Nephron (organoid): ENCODE results near the gene ATP2B3.

Experiments
- H3K27ac Mint-ChIP-seq, 3 experiments: 2 replicates each; pipeline ENCODE4 v1.8.0; 2020; ENCODE audit warnings: mixed read lengths in 3 of 3, mild to moderate bottlenecking in 2 of 3, moderate library complexity in 1 of 3
- H3K27me3 Mint-ChIP-seq: 2 replicates; pipeline ENCODE4 v1.8.0; 2021; ENCODE audit warnings: low read depth, mild to moderate bottlenecking, moderate library complexity, mixed read lengths
- H3K36me3 Mint-ChIP-seq: 2 replicates; pipeline ENCODE4 v1.8.0; 2020; ENCODE audit warnings: low read depth, mixed read lengths
- H3K4me1 Mint-ChIP-seq: 2 replicates; pipeline ENCODE4 v1.8.0; 2020; ENCODE audit warnings: mixed read lengths
- H3K4me3 Mint-ChIP-seq, 3 experiments: 2 replicates each; pipeline ENCODE4 v1.8.0; 2020; ENCODE audit warnings: mild to moderate bottlenecking in 3 of 3, mixed read lengths in 3 of 3, moderate library complexity in 2 of 3
- H3K9me3 Mint-ChIP-seq: 2 replicates; pipeline ENCODE4 v1.8.0; 2020; ENCODE audit warnings: mixed read lengths
- TF ChIP-seq, protein P1 (sequence below), 3 experiments: fragments of 200-600 bp; sonication (generic); IDR thresholded peaks; one replicate each; pipeline ENCODE4 v1.5.0; 2021; ENCODE audit warnings: antibody characterized with exemption in 3 of 3; ENCODE audit not compliant: unreplicated experiment in 3 of 3

ATP2B3 gene

DNA sequence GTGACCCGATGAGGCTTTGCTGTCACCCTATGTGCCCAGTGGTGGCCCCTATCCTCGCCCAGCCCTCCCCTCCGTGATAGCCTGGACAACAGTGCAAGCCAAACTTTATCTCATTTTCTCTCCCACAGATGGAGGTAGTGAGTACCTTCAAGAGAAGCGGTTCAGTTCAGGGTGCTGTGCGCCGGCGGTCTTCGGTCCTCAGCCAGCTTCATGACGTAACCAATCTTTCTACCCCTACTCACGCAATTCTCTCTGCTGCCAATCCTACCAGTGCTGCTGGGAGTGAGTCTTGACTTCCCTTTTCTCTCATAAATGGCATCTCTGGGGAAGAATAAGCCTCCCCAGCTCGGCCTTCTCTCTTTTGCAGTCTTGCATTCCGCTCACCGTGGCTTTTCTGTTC lies 52.0 kb downstream of the ATP2B3 start:
- Mint-ChIP-seq H3K9me3 (peaks cover 2% of the 10 kb centered on the region), H3K27ac (no peak overlapping the region), H3K36me3 (no peaks in the 10 kb centered on the region), H3K27me3 (peaks cover 10% of the 10 kb centered on the region), H3K4me1 (no peaks in the 10 kb centered on the region), H3K4me3 (no peak overlapping the region)
- TF ChIP-seq, protein P1, sequence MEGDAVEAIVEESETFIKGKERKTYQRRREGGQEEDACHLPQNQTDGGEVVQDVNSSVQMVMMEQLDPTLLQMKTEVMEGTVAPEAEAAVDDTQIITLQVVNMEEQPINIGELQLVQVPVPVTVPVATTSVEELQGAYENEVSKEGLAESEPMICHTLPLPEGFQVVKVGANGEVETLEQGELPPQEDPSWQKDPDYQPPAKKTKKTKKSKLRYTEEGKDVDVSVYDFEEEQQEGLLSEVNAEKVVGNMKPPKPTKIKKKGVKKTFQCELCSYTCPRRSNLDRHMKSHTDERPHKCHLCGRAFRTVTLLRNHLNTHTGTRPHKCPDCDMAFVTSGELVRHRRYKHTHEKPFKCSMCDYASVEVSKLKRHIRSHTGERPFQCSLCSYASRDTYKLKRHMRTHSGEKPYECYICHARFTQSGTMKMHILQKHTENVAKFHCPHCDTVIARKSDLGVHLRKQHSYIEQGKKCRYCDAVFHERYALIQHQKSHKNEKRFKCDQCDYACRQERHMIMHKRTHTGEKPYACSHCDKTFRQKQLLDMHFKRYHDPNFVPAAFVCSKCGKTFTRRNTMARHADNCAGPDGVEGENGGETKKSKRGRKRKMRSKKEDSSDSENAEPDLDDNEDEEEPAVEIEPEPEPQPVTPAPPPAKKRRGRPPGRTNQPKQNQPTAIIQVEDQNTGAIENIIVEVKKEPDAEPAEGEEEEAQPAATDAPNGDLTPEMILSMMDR (IDR thresholded peaks at IDR 0.05; ENCODE audit: unreplicated experiment in 3 of 3): no peak

DNA sequence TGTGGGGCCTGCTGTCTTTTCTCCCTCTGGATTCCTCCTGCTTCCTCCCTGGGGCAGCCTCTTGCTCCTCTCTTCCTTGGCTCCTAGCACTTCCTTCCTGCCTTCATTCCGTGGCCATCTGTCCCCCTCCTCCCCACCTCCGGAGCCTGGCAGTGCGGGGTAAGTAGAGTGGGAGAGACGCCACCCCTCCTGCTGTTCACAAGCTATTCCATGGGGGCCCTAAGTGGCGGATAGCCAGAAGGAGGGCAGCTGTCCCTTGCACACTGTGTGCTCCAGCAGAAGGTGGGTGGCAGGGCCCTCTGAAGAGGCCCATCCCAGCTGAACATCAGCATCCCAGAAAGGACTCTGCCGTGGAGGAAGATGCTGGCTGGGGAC lies 54.1 kb downstream of the ATP2B3 start:
- TF ChIP-seq, protein P1 (IDR thresholded peaks at IDR 0.05; ENCODE audit: unreplicated experiment in 3 of 3): no peak
- H3K9me3 Mint-ChIP-seq: peaks cover 6% of the 10 kb centered on the region
- no peaks in the 10 kb centered on the region for H3K36me3 Mint-ChIP-seq
- H3K4me1 Mint-ChIP-seq: peaks cover 9% of the 10 kb centered on the region
- H3K27ac Mint-ChIP-seq: no peak overlapping the region
- H3K4me3 Mint-ChIP-seq: no peak overlapping the region
- H3K27me3 Mint-ChIP-seq: peaks cover 10% of the 10 kb centered on the region

DNA sequence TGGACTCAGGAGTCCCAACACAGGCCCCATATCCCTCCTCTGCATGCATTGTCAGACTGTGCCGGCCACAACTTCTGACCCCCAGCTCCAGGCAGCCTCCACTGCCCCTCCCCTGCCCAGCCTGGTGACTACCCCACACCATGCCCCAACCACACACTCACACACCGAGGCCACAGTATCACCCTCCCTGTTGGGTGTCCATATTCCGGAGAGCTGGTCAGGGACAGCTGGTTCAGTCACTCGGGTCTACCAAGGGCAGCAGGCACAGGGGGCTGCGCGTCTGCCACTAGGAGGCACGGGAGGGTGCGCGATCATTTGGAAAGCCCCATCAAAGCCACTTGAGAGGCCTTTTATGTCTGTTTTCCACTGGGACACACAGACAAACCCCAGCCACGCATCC lies 55.2 kb downstream of the ATP2B3 start:
- Mint-ChIP-seq H3K36me3 (no peaks in the 10 kb centered on the region), H3K27ac (no peak overlapping the region), H3K27me3 (peaks cover 10% of the 10 kb centered on the region), H3K4me1 (peaks cover 13% of the 10 kb centered on the region), H3K9me3 (peaks cover 6% of the 10 kb centered on the region), H3K4me3 (no peak overlapping the region)
- TF ChIP-seq, protein P1 (IDR thresholded peaks at IDR 0.05; ENCODE audit: unreplicated experiment in 3 of 3): no peak

DNA sequence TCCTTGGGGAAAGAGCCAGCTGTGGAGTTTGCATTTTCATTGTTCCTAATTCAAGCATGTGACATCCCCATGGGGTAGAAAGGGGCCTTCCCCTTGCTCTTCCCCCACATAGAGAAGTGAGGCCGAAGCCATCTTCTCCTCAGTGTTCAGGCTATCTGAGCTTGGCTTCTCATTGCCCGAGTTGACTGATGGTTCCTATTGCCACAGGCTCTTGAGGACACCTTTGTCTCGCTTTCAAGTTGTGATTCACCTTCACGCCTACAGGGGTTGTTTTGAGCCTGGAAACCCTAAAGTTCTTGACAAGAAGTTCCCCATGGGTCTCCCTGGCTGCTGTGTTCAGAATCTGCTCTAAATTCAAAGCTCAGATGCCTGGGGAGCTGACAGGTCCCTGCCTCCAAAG lies 56.5 kb downstream of the ATP2B3 start:
- Mint-ChIP-seq H3K27me3 (peaks cover 15% of the 10 kb centered on the region), H3K4me3 (no peak overlapping the region), H3K4me1 (peaks cover 25% of the 10 kb centered on the region), H3K9me3 (peaks cover 6% of the 10 kb centered on the region), H3K27ac (no peak overlapping the region), H3K36me3 (no peaks in the 10 kb centered on the region)
- TF ChIP-seq, protein P1 (IDR thresholded peaks at IDR 0.05; ENCODE audit: unreplicated experiment in 3 of 3): no peak

DNA sequence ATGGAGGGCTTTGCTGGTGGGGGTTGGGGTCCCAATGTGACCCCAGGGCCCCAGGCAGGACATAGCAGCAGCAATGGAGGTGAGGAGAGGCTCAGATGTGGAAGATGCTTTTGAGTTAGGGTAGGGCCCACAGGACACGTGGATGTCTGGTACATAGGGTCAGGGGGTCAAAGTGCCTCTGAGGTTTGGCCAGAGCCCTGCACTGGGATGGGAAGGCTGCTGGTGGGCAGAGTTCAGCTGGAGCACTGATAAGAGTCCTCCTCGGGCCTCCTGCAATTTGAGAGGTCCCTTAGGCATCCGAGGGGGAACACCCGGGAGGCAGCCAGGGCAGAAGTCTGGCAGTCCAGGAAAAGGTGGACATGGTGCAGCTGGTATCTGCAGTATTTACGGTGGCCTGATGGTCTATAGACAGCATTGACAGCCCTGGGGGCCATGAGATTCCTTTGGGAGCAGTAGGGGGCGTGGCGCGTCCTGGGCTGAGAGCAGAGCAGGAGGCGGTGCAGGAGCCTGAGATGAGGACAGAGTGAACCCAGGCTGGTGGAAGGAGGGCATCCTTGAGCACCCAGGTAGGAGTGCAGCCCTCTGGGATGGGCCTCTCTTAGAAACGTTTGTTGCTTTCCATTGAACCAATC lies 58.9 kb downstream of the ATP2B3 start:
- Mint-ChIP-seq H3K4me1 (peaks cover 25% of the 10 kb centered on the region), H3K27ac (peak overlapping the region in 1 of 3 experiments; percentile 35), H3K4me3 (no peak overlapping the region), H3K36me3 (no peaks in the 10 kb centered on the region), H3K9me3 (peaks cover 9% of the 10 kb centered on the region), H3K27me3 (peaks cover 9% of the 10 kb centered on the region)
- TF ChIP-seq, protein P1 (IDR thresholded peaks at IDR 0.05; ENCODE audit: unreplicated experiment in 3 of 3): no peak

DNA sequence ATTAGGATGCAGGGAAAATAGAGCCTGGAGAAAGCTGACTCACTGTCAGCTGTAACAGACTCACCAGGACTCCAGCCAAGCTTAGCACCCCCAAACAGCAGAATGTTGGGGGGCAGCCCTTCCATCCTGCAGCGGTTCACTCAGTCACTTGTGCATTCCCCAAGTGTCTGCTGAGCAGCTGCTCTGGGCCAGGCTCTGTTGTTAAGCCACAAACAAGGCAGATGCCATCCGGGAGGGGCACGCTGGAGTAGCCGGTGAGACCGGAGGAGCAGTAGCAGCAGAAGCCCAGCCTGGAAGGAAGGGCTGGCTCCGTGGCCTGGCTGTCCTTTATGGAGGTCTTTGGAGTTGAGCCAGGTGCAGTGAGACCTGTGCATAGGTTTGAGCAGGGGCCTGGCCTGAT lies 59.5 kb downstream of the ATP2B3 start:
- Mint-ChIP-seq H3K4me3 (no peak overlapping the region), H3K36me3 (no peaks in the 10 kb centered on the region), H3K27me3 (peaks cover 9% of the 10 kb centered on the region), H3K4me1 (peaks cover 25% of the 10 kb centered on the region), H3K27ac (no peak overlapping the region), H3K9me3 (peaks cover 9% of the 10 kb centered on the region)
- TF ChIP-seq, protein P1 (IDR thresholded peaks at IDR 0.05; ENCODE audit: unreplicated experiment in 3 of 3): no peak
